GM23248 (cell line): ENCODE data around the gene GJB5.

ENCODE experiments used
- EZH2 ChIP-seq: fragments of 200-600 bp; sonication (generic); IDR thresholded peaks from 2 replicates; pipeline ENCODE4 v1.6.1; 2018; ENCODE audit warnings: antibody characterized with exemption, mild to moderate bottlenecking; ENCODE audit not compliant: insufficient read depth, poor library complexity, severe bottlenecking
- EZH2phosphoT487 ChIP-seq: fragments of 200-600 bp; sonication (generic); IDR thresholded peaks from 2 replicates; pipeline ENCODE4 v1.6.1; 2018; ENCODE audit warnings: antibody characterized with exemption, moderate library complexity, mild to moderate bottlenecking, low read depth; ENCODE audit not compliant: insufficient read depth

GRCh38 chr1:34778381-34778780, 23.5 kb downstream of the GJB5 start:
- no peak for TF ChIP-seq EZH2
- TF ChIP-seq EZH2phosphoT487, result no peak
